T-helper 22 cell (primary cell): ENCODE measurements around the gene MIEN1.
"Not testable (repeated sequence)": the region's sequence is repeated elsewhere in the genome, so short reads cannot be mapped to it uniquely, and the experiment has no call there.

Source experiments
- DNase-seq: peaks from one replicate; pipeline ENCODE4 v3.0.0-alpha.2; 2020; ENCODE audit warnings: low read depth

MIEN1 gene

DNA sequence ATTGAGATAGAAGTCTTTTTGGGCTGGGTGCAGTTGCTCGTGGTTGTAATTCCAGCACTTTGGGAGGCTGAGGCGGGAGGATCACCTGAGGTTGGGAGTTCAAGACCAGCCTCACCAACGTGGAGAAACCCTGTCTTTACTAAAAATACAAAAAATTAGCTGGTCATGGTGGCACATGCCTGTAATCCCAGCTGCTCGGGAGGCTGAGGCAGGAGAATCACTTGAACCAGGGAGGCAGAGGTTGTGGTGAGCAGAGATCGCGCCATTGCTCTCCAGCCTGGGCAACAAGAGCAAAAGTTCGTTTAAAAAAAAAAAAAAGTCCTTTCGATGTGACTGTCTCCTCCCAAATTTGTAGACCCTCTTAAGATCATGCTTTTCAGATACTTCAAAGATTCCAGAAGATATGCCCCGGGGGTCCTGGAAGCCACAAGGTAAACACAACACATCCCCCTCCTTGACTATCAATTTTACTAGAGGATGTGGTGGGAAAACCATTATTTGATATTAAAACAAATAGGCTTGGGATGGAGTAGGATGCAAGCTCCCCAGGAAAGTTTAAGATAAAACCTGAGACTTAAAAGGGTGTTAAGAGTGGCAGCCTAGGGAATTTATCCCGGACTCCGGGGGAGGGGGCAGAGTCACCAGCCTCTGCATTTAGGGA is 31.0 kb downstream of the MIEN1 start:
- DNase-seq, result not testable (repeated sequence)

DNA sequence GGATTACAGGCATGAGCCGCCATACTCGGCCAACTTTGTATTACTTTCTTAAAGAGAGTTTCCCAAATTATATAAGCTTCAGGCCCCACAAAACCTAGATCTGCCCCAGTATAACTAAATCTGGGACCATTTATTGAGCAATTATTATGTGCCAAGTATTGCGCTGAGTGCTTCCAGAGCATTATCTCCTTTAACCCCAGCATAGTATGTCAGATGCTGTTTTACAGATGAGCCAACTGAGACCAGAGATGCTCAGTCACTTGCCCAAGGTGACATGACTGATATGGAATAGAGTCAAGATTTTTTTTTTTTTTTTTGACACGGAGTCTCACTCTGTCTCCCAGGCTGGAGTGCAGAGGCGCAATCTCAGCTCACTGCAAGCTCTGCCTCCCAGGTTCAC is 32.4 kb downstream of the MIEN1 start:
- DNase-seq, result no peak

DNA sequence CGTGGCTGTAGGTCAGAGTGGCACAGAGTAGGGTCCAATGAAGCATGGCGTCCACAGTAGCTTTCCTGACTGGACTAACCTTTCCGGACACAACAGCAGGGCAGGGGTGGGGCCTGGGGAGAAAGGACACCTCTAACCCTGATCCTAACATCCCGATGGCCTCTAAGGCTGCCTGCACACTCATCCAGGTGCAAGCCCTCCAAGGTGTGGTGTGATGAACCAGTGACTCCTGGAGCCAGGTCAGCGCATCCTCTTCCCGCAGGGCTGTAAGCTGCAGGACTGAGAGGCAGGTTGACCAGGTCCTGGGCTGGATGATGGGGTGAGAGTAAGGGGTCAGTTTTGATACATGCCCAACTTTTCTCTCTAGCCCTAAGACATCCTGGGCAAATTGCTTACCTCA is 33.6 kb downstream of the MIEN1 start:
- DNase-seq, result no peak

DNA sequence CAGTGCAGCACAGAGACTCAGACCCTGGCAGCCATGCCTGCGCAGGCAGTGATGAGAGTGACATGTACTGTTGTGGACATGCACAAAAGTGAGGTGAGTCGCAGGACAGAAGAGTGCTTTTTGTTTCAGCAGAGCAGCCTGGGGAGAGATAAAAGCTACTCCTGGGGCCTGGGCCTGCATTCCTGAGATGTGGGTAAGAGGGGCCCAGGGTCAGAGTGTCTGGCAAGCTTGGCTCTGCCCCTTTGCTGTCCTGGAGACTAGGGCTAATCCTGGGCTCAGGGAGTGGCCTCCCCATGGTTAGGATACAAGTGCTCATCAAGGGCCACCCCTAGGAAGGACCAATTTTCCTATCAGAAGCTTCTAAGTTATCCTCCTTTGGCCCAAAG is 35.2 kb downstream of the MIEN1 start:
- DNase-seq, result no peak

DNA sequence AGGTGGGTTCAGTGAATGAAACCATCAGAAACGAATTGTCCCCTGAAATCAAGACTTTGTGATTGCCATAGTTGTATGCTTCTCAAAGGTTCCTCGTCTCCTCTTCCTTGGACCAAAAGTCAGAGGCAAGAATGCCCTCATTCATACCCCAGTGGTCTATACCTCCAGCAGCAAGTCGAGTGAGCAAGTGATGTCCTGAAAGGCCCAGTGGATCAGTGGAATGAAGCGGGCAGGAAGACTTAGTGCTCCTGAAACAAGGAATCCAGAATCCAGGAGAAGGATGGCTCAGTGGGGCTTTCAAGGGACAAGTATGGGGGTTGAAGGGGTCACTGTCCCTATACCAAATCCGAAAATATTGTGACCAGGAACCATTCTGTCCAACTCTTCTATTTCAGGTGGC is 35.7 kb downstream of the MIEN1 start:
- DNase-seq, result no peak

DNA sequence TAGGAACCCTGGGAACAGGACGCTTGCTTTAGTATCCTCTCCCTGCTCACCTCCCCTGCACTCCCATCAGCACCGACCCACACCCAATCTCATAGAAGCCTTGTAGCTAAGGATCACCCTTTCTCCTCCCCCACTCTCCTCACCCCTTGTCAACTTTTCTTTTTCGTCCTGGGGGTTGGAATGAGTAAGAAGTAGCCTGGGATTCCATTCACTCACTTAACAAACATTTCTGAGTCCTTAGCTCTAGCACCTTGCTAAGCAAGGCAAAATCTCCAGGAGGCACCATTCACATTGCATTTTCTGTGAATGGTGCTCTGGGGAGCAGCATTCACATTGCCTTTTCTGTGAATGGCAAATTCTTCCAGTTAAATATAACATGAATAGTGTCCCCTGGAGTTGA is 41.4 kb downstream of the MIEN1 start:
- DNase-seq, result no peak

DNA sequence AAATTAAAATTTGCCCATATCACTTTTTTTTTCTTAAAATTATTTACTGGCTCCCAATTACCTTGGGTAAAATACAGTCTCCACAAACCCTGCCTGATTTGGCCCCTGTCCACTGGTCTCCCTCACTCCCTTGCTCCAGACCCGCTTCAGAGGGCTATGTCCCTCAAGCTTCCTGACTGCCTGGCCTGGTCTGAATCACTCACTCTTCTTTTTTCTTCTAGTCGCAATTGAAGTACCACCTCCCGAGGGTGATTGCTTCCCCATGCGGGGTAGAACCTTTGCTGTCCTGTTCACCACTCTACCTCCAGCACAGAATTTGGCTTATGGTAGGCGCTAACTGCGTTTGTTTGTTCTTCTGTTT is 41.9 kb downstream of the MIEN1 start:
- no peak for DNase-seq

DNA sequence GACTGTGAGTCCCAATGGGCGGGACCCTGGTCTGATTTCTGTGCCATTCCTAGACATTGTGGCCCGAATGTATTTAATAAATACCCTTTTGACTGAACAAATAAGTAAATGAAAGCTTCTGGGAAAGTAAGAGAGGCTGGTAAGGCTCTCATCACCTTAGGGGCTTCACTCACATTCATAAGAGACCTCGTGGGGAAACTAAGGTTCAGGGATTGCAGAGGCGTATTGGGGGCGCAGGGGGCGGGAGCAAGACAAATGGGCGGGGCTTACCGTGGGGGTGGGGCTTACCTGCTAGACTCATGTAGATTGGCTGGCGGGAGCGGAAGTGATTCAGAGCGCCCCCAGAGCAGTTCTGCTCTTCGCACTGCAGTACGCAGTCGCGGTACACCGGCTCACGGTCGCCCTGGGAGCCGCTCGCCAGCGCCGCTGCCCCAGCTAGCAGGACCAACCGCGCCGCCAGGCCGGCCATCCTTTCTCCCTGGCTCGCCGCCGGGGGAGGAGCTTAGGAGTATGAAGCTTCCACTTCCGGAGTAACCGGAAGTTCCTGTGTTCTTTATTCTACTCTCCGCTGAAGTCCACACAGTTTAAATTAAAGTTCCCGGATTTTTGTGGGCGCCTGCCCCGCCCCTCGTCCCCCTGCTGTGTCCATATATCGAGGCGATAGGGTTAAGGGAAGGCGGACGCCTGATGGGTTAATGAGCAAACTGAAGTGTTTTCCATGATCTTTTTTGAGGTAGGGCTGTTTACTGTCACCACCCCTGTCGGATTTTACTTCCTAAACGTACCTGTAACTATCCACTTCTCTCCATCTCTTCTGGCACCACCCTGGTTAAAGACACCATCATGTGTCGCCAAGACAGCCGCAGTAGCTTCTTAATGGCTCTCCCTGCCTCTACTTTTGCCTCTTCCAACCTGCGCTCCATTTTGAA is 42.5 kb downstream of the MIEN1 start, which contains the start of gene PGAP3:
Gene PGAP3 (minus strand): TSS at position 512 of the 929 bp plus-strand sequence. CDS start 43 bp downstream, at position 469.
- DNase-seq, result peak; percentile 62

DNA sequence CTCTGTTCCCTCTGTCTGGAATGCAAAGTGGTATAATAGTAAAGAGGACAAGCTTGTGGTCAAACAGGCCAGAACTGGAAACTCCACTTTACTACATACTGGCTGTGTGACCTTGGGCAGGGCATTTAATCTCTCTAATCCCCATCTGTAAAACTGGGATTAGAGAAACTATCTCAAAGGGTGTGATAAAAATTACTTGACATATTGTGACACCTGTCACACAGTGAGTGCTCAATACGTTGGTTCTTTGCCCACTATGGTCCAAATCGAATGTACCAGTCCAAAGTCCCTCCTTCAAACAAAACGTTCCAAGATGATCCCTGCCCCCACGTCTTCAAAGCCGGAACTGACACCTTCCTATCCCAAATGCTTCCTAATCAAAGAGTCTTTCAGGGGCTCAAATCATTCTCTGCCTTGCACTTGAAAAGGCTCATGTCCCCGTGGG is 43.2 kb downstream of the MIEN1 start:
- no peak for DNase-seq

DNA sequence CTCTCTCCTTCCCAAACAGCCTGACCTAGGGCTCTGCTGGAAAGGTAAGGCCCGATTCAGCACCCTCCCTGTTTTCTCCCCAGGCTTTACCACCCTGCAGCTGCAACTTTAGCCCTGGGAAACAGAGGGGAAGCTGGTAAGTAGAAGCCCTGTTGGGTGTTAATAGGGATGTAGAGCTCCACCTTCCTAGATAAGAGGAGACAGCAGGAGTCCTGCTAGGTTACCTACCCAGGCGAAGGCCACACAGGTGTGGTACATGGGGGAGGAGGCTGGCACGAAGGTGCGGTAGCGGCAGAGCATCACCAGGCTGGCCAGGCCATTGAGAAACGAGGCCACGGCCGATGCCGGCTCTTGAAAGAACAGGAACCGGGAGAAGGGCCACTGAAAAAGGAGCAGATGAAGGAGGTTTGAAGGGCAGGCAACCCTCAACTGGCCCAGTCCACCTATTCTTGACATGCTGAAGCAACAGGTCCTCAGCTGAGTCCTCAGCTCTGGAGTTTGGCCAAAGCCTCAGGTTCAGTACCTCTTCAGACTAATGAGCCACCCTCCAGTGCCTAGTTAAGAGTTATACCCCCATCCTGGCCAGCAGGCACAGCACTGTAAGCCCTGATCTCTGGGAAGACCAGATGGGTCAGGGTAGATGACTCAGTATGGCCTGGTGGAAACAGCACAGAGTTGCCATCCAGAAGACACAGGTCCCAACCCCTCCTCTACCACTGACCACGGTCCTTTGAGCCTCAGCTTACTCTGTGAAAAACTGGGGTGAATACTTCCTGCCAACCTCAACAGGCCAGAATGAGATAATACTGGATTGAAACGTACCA is 45.8 kb downstream of the MIEN1 start:
- no peak for DNase-seq

DNA sequence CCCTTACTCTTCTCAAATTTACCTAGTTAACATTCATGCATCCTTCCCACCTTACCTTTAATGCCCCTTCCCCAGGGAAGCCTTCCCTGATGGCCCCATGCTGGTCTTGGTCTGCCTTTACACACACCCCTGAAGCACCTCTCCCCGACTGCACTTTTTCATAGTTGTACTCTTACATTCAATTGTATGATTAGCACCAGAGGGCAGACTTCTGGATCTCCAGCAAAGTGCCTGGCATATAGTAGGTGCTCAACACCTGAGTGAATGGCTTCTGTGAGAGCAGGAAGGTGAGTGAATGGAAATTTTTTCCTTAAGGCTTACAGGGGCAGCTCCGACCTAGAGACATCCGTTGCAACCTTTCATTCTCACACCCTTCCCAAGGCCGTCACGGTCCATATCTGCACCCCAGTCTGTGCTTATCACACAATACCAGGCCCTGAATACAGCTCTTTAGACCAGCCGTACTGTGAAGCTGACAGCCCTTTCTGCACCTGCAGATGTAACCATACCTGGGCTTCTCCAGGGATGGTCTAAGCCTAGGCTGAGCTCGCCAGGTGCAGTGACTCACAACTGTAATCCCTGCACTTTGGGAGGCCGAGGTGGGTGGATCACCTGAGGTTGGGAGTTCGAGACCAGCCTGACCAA is 46.9 kb downstream of the MIEN1 start:
- no peak for DNase-seq

DNA sequence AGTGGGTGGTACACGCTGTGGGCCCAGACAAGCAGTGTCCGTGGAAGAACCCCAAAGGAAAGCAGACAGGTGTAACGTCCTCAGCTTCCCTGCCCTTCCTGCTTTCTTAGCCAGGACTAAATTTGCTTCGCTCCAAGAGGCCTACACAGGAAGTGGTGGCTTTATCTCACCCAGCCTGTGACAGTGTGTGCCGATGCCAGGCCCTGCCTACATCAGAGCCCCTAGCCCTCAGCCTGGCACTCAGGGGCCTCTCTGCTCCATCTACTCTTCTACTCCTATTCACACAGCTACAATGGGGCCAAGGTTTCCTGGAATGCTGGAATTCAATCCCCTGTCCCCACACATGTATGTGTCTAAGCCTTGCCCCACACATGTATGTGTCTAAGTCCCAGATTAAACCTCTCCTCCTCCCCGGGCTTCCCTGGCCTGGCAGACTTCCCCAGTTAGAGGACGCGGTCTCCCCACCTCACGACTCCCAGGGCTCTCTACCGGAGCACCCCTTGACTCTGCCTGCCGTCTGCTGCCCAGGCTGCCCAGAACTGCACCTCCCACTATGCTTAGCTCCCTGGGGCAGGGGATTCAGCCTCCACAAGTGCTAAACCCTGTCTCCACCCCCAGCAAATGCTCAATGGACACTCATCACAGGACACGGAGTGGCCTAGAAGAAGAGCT is 50.7 kb downstream of the MIEN1 start:
- no peak for DNase-seq
